IMR-90 (cell line): ENCODE results near the gene MRPL10. TPM values are rescaled to one million over a fixed set of nuclear protein-coding genes. Genes with fewer than 3 reads are reported as not detected.

Experiments
- BHLHE40 ChIP-seq: fragments of 150-350 bp; IDR thresholded peaks from 2 replicates; pipeline ENCODE4 v1.6.1; 2016; ENCODE audit warnings: mild to moderate bottlenecking, low read depth, low read length
- MAFK ChIP-seq: IDR thresholded peaks from 2 replicates; pipeline ENCODE4 v1.6.1; 2012; ENCODE audit warnings: low read depth, low read length, improper control_type of control experiment
- MAZ ChIP-seq: IDR thresholded peaks from 2 replicates; pipeline ENCODE4 v1.6.1; 2012; ENCODE audit warnings: low read depth, mild to moderate bottlenecking, low read length, improper control_type of control experiment, moderate library complexity, borderline replicate concordance
- MXI1 ChIP-seq: IDR thresholded peaks from 2 replicates; pipeline ENCODE4 v1.6.1; 2012; ENCODE audit warnings: low read depth, mild to moderate bottlenecking, low read length, moderate library complexity, borderline replicate concordance
- NFE2L2 ChIP-seq: fragments of 150-350 bp; IDR thresholded peaks from 2 replicates; pipeline ENCODE4 v1.6.1; 2016; ENCODE audit warnings: low read depth, mild to moderate bottlenecking, low read length
- POLR2A ChIP-seq: IDR thresholded peaks from 2 replicates; pipeline ENCODE4 v1.6.1; 2012; ENCODE audit warnings: mild to moderate bottlenecking, low read depth, low read length
- SMC3 ChIP-seq: fragments of 150-350 bp; IDR thresholded peaks from 2 replicates; pipeline ENCODE4 v1.6.1; 2016; ENCODE audit warnings: low read depth, mild to moderate bottlenecking, antibody characterized with exemption, low read length, moderate library complexity
- polyA plus RNA-seq, 3 experiments: library from polyadenylated mRNA; depleted of rRNA; stranded (reverse); fragments of >200 nt; gene quantifications; 2 replicates each; pipeline ENCODE4 v1.2.3, GENCODE V29; 2012; ENCODE audit warnings: low replicate concordance in 1 of 3
- total RNA-seq: library from RNA; depleted of rRNA; stranded (reverse); fragments of >200 nt; gene quantifications from 2 replicates; pipeline ENCODE4 v1.2.3, GENCODE V29; 2012

MRPL10 gene
- total and polyA plus RNA-seq, 2 of the 4 experiments (the other 2 are of a cell fraction): 32.3 to 61.8 TPM

GRCh38 chr17:47831003-47831933 is at the start of gene MRPL10, which contains the start of gene LRRC46 (continued):
- TF ChIP-seq MAZ (peak; percentile 51; the same call in 1 of the 2 replicates), NFE2L2 (no peak), SMC3 (peak; percentile 50; the same call in 1 of the 2 replicates), MXI1 (peak; percentile 74), BHLHE40 (no peak), MAFK (no peak), POLR2A (peak; percentile 93)
